OCI-LY7 (cell line): ENCODE data around the gene CDC34. TPM values are rescaled to one million over a fixed set of nuclear protein-coding genes. Genes with fewer than 3 reads are reported as not detected.
A peak's percentile ranks its signal among the peaks of the same experiment; 100 is the strongest.

ENCODE experiments used
- BruUV-seq: library from RNA; stranded (reverse); fragments of 400-500 nt; replicated peaks from 2 replicates; lab custom pipeline; 2021; lab: Mats Ljungman, UMichigan
- CTCF ChIA-PET: fragments of 300-600 bp; sonication (Branson Sonifier 250); formaldehyde crosslinking; loops from one replicate; lab custom pipeline; 2022; ENCODE audit warnings: antibody characterized with exemption; ENCODE audit not compliant: unreplicated experiment; lab: Charles Lee
- POLR2A ChIA-PET: fragments of 300-600 bp; sonication (Branson Sonifier 250); formaldehyde crosslinking; loops from one replicate; lab custom pipeline; 2022; ENCODE audit warnings: antibody characterized with exemption; lab: Charles Lee
- DNase-seq: peaks from one replicate; pipeline ENCODE4 v3.0.0-alpha.2; 2015; ENCODE audit warnings: low spot score
- H2AFZ ChIP-seq: fragments of 200-600 bp; sonication (generic), shearing (Covaris generic); 2 replicates; pipeline ENCODE4 v1.6.1; 2014; ENCODE audit warnings: mild to moderate bottlenecking, antibody characterized with exemption, low read length, moderate library complexity
- H3K27ac ChIP-seq: fragments of 200-600 bp; sonication (generic); 2 replicates; pipeline ENCODE4 v1.5.1; 2014; ENCODE audit warnings: mixed run types, low read depth, mild to moderate bottlenecking, moderate library complexity, low read length, inconsistent platforms; ENCODE audit not compliant: poor library complexity, severe bottlenecking
- H3K36me3 ChIP-seq: fragments of 200-600 bp; sonication (generic); 2 replicates; pipeline ENCODE4 v1.6.1; 2014; ENCODE audit warnings: mild to moderate bottlenecking, antibody characterized with exemption, low read length, moderate library complexity, mixed read lengths; ENCODE audit not compliant: insufficient read depth
- H3K4me1 ChIP-seq: fragments of 200-600 bp; sonication (generic); 2 replicates; pipeline ENCODE4 v1.5.1; 2014; ENCODE audit warnings: mild to moderate bottlenecking, low read length; ENCODE audit not compliant: insufficient read depth, poor library complexity, severe bottlenecking
- H3K4me2 ChIP-seq: fragments of 200-600 bp; sonication (generic); 2 replicates; pipeline ENCODE4 v1.6.1; 2014; ENCODE audit warnings: mild to moderate bottlenecking, low read length
- H3K4me3 ChIP-seq: fragments of 200-600 bp; sonication (generic); 2 replicates; pipeline ENCODE4 v1.5.1; 2014; ENCODE audit warnings: mild to moderate bottlenecking, low read depth, low read length; ENCODE audit not compliant: poor library complexity, severe bottlenecking
- H3K79me2 ChIP-seq: fragments of 200-600 bp; sonication (generic); 2 replicates; pipeline ENCODE4 v1.6.1; 2016; ENCODE audit warnings: low read depth, mild to moderate bottlenecking, low read length, moderate library complexity, mixed read lengths; ENCODE audit not compliant: insufficient read depth
- H3K9me2 ChIP-seq: fragments of 200-600 bp; sonication (generic); 2 replicates; pipeline ENCODE4 v1.6.1; 2016; ENCODE audit warnings: mild to moderate bottlenecking, low read length, mixed read lengths; ENCODE audit not compliant: insufficient read depth
- H3K9me3 ChIP-seq: fragments of 200-600 bp; sonication (generic); 2 replicates; pipeline ENCODE4 v1.6.1; 2014; ENCODE audit warnings: mild to moderate bottlenecking, mixed run types, low read length, mixed read lengths
- H4K20me1 ChIP-seq: fragments of 200-600 bp; sonication (generic); 2 replicates; pipeline ENCODE4 v1.6.1; 2014; ENCODE audit warnings: mild to moderate bottlenecking, antibody characterized with exemption, low read length, moderate library complexity, mixed read lengths; ENCODE audit not compliant: insufficient read depth
- CTCF ChIP-seq: fragments of 200-600 bp; sonication (generic); conservative IDR thresholded peaks from 2 replicates; pipeline ENCODE4 v1.5.1; 2014; ENCODE audit warnings: mild to moderate bottlenecking, antibody characterized with exemption, low read length, moderate library complexity, mixed read lengths
- EZH2phosphoT487 ChIP-seq: fragments of 200-600 bp; sonication (generic); IDR thresholded peaks from 2 replicates; pipeline ENCODE4 v1.6.1; 2018; ENCODE audit warnings: low read depth, borderline replicate concordance, mild to moderate bottlenecking, mixed run types, antibody characterized with exemption, low read length, moderate library complexity, mixed read lengths
- intact Hi-C: fragments of 100-400 bp; cut with micrococcal nuclease; formaldehyde crosslinking; loops from one replicate; pipeline ENCODE4 v1.10.0; 2022; ENCODE audit not compliant: unreplicated experiment
- total RNA-seq, 2 experiments: library from RNA; depleted of rRNA in 1 of 2; stranded (reverse); fragments of >200 nt in 1 of 2; shearing (Covaris generic) in 1 of 2; gene quantifications; 2 replicates each; pipeline ENCODE4 v1.2.3, GENCODE V29; 2014 to 2022

CDC34 gene
- total RNA-seq, 2 experiments from 2014 or later = 58.2 to 77.2 TPM

DNA sequence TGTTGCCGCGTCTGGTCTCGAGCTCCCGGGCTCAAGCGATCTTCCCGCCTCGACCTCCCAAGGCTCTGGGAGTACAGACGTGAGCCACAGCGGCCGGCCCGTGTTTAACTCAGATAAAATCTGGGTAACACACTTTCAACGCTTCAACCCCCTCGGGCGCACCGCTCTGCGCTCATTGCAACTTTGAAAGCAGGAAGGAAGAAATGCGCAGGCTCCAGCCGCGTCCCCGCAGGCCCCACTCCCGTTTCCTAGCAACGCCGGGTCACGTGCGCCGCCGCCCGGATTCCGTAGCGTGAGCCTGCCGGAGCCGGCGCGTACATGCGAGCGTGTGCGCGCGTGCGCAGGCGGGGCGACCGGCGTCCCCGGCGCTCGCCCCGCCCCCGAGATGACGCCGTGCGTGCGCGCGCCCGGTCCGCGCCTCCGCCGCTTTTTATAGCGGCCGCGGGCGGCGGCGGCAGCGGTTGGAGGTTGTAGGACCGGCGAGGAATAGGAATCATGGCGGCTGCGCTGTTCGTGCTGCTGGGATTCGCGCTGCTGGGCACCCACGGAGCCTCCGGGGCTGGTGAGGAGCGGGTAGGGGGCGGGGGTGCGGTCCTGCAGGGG is 40.7 kb downstream of the CDC34 start, which contains the start of gene BSG:
TSS of gene BSG (plus strand) at position 457 of the 603 bp plus-strand sequence. CDS start at position 496, 39 bp downstream.
- TF ChIP-seq CTCF (no peak), EZH2phosphoT487 (no peak)
- Histone ChIP-seq H3K4me3 (peak within 1 kb of the TSS; percentile 95), H3K36me3 (peaks cover 20% of the 10 kb centered on the region), H3K4me1 (peaks cover 32% of the 10 kb centered on the region), H3K4me2 (peak within 1 kb of the TSS; percentile 78), H2AFZ (peak within 1 kb of the TSS; percentile 53), H3K9me2 (no peaks in the 10 kb centered on the region), H3K9me3 (no peaks in the 10 kb centered on the region), H4K20me1 (peaks cover 6% of the 10 kb centered on the region; the same call in 1 of the 2 replicates), H3K79me2 (peaks cover 47% of the 10 kb centered on the region), H3K27ac (peak within 1 kb of the TSS; percentile 88)
- POLR2A ChIA-PET = interaction anchor here (0.6 to 0.9 kb wide), 2 partner anchors 15 to 40 kb away, joined by 3 to 7 read pairs; partner anchors contain the start of gene CDC34
- DNase-seq = peak; percentile 99
- CTCF ChIA-PET = no interaction called here
- BruUV-seq = no TSS peak
- intact Hi-C loops = loop anchor here (2.0 to 5.0 kb wide), 4 partner anchors 40 to 225 kb away; partner anchors contain the start of genes CDC34, POLRMT, PTBP1 and RNF126

GRCh38 chr19:572743-573518 is 41.4 kb downstream of the CDC34 start:
- H3K79me2 ChIP-seq = peaks cover 53% of the 10 kb centered on the region
- H3K4me1 ChIP-seq = peaks cover 32% of the 10 kb centered on the region
- TF ChIP-seq EZH2phosphoT487 = no peak
- no peak for TF ChIP-seq CTCF
- peaks cover 27% of the 10 kb centered on the region for H3K36me3 ChIP-seq
- CTCF ChIA-PET = interaction anchor here (0.6 kb wide), 1 partner anchor 70 kb away, joined by 6 read pairs; no protein-coding TSS in a partner anchor
- no peaks in the 10 kb centered on the region for H3K9me3 ChIP-seq
- POLR2A ChIA-PET = no interaction called here
- peak overlapping the region; percentile 78 for H3K4me2 ChIP-seq
- peak overlapping the region; percentile 88 for H3K27ac ChIP-seq
- H2AFZ ChIP-seq = no peak overlapping the region
- peak overlapping the region; percentile 95 for H3K4me3 ChIP-seq
- intact Hi-C loops = loop anchor here (2.0 to 5.0 kb wide), 4 partner anchors 41 to 224 kb away; partner anchors contain the start of genes CDC34, POLRMT, PTBP1 and RNF126
- H3K9me2 ChIP-seq = no peaks in the 10 kb centered on the region
- BruUV-seq = no TSS peak
- DNase-seq = peak; percentile 49
- H4K20me1 ChIP-seq = peaks cover 6% of the 10 kb centered on the region; the same call in 1 of the 2 replicates
